Osteoblast (primary cell): ENCODE data around the gene GABBR2. TPM values are rescaled to one million over a fixed set of nuclear protein-coding genes. Genes with fewer than 3 reads are reported as not detected.
"Not testable (repeated sequence)": the region's sequence is repeated elsewhere in the genome, so short reads cannot be mapped to it uniquely, and the experiment has no call there.

Source experiments
- DNase-seq: peaks from one replicate; pipeline ENCODE4 v3.0.0; 2011; ENCODE audit warnings: low spot score, mixed read lengths; ENCODE audit not compliant: insufficient read length; ENCODE audit errors: missing footprints
- H2AFZ ChIP-seq: 2 replicates; pipeline ENCODE4 v1.6.0; 2011; ENCODE audit warnings: mild to moderate bottlenecking, low read length
- H3K27ac ChIP-seq: 2 replicates; pipeline ENCODE4 v1.5.1; 2011; ENCODE audit warnings: mild to moderate bottlenecking, low read depth, low read length, moderate library complexity
- H3K27me3 ChIP-seq: 2 replicates; pipeline ENCODE4 v1.6.0; 2012; ENCODE audit warnings: mild to moderate bottlenecking, control low read depth, inconsistent platforms, low read length, moderate library complexity; ENCODE audit not compliant: insufficient read depth
- H3K36me3 ChIP-seq: 2 replicates; pipeline ENCODE4 v1.5.1; 2011; ENCODE audit warnings: mild to moderate bottlenecking, low read length, control low read depth, moderate library complexity; ENCODE audit not compliant: insufficient read depth
- H3K4me1 ChIP-seq: 2 replicates; pipeline ENCODE4 v1.5.1; 2011; ENCODE audit warnings: mild to moderate bottlenecking, low read length, control low read depth, moderate library complexity; ENCODE audit not compliant: insufficient read depth
- H3K4me2 ChIP-seq: 2 replicates; pipeline ENCODE4 v1.6.0; 2011; ENCODE audit warnings: mild to moderate bottlenecking, low read length; ENCODE audit not compliant: insufficient read depth
- H3K4me3 ChIP-seq: fragments of 200-600 bp; sonication (generic); 3 replicates; pipeline ENCODE4 v1.5.1; 2012; ENCODE audit warnings: mild to moderate bottlenecking, low read length, inconsistent platforms; ENCODE audit not compliant: insufficient read depth
- H3K79me2 ChIP-seq: 2 replicates; pipeline ENCODE4 v1.6.0; 2012; ENCODE audit warnings: mild to moderate bottlenecking, low read length, control low read depth, inconsistent platforms; ENCODE audit not compliant: insufficient read depth
- H3K9me3 ChIP-seq: 2 replicates; pipeline ENCODE4 v1.5.1; 2011; ENCODE audit warnings: low read depth, low read length, control low read depth
- H4K20me1 ChIP-seq: 2 replicates; pipeline ENCODE4 v1.6.0; 2012; ENCODE audit warnings: mild to moderate bottlenecking, low read length, control low read depth; ENCODE audit not compliant: insufficient read depth
- CTCF ChIP-seq: IDR thresholded peaks from 2 replicates; pipeline ENCODE4 v1.5.1; 2011; ENCODE audit warnings: mild to moderate bottlenecking, low read depth, low read length, moderate library complexity; ENCODE audit errors: extremely low read depth
- total RNA-seq: library from RNA; depleted of rRNA; stranded (reverse); fragments of >200 nt; gene quantifications from 2 replicates; pipeline ENCODE4 v1.2.3, GENCODE V29; 2012

Gene GABBR2
- total RNA-seq, 1 donor = under 0.01 TPM

- Histone ChIP-seq H3K27me3 (peaks cover 24% of the 10 kb centered on the region), H3K4me2 (no peak overlapping the region), H3K4me1 (no peaks in the 10 kb centered on the region), H3K4me3 (no peak overlapping the region), H3K79me2 (no peaks in the 10 kb centered on the region), H2AFZ (no peak overlapping the region), H3K9me3 (no peaks in the 10 kb centered on the region), H4K20me1 (no peaks in the 10 kb centered on the region), H3K27ac (no peak overlapping the region), H3K36me3 (no peaks in the 10 kb centered on the region)
- no peak for TF ChIP-seq CTCF
- DNase-seq = no peak
These were observed 437.3 kb downstream of the GABBR2 start for GRCh38 chr9:98271479-98271878.

- peaks cover 17% of the 10 kb centered on the region for H3K27me3 ChIP-seq
- H3K27ac ChIP-seq = not testable (repeated sequence)
These were observed 438.5 kb downstream of the GABBR2 start for GRCh38 chr9:98270284-98270683.

GRCh38 chr9:98269652-98270051 lies 439.1 kb downstream of the GABBR2 start:
- H3K36me3 ChIP-seq, H3K4me2 ChIP-seq, H3K4me1 ChIP-seq, H3K9me3 ChIP-seq, H4K20me1 ChIP-seq, H3K79me2 ChIP-seq, H3K27ac ChIP-seq, H3K4me3 ChIP-seq, H2AFZ ChIP-seq, DNase-seq: not testable (repeated sequence)
- H3K27me3 ChIP-seq = peaks cover 15% of the 10 kb centered on the region

More at GRCh38 chr9:98270284-98270683, 438.5 kb downstream of the GABBR2 start:
- not testable (repeated sequence) for H3K4me2 ChIP-seq, H3K4me3 ChIP-seq, H3K4me1 ChIP-seq, H3K79me2 ChIP-seq, H3K9me3 ChIP-seq, H4K20me1 ChIP-seq, H2AFZ ChIP-seq, DNase-seq, H3K36me3 ChIP-seq

GRCh38 chr9:98267556-98267955 lies 441.2 kb downstream of the GABBR2 start:
- H3K36me3 ChIP-seq, H4K20me1 ChIP-seq, H3K4me2 ChIP-seq, DNase-seq, H3K27ac ChIP-seq, H3K79me2 ChIP-seq, H3K4me3 ChIP-seq, H3K4me1 ChIP-seq, H3K9me3 ChIP-seq, H2AFZ ChIP-seq, H3K27me3 ChIP-seq: not testable (repeated sequence)

GRCh38 chr9:98264516-98264915 lies 444.2 kb downstream of the GABBR2 start:
- no peak for DNase-seq
- Histone ChIP-seq H3K9me3 (no peaks in the 10 kb centered on the region), H2AFZ (no peak overlapping the region), H3K27me3 (no peaks in the 10 kb centered on the region), H3K4me2 (no peak overlapping the region), H3K4me1 (no peaks in the 10 kb centered on the region), H3K36me3 (no peaks in the 10 kb centered on the region), H3K4me3 (no peak overlapping the region), H3K79me2 (no peaks in the 10 kb centered on the region), H3K27ac (no peak overlapping the region), H4K20me1 (no peaks in the 10 kb centered on the region)
- no peak for TF ChIP-seq CTCF
